ENCODE results near the gene GRIA1. TPM values are rescaled to one million over a fixed set of nuclear protein-coding genes. Genes with fewer than 3 reads are reported as not detected.

GRIA1 gene
- total and polyA plus RNA-seq, 2 of the 4 experiments (the other 2 are of a cell fraction), result 0.48 to 1.3 TPM

GRCh38 chr5:153515301-153515700 lies 24.8 kb downstream of the GRIA1 start:
- Histone ChIP-seq H3K56ac (ENCODE audit: extremely low read depth, insufficient read depth, low read length) (no peak overlapping the region), H3K4ac (ENCODE audit: low read depth, low read length) (no peak overlapping the region), H3K4me3 (ENCODE audit: insufficient read depth, low read depth, low read length) (no peak overlapping the region), H4K91ac (ENCODE audit: insufficient read depth, low read depth, low read length) (no peak overlapping the region), H2BK15ac (ENCODE audit: low read depth, low read length) (no peak overlapping the region), H4K8ac (ENCODE audit: low read depth in 2 of 2, low read length in 2 of 2) (no peak overlapping the region), H4K5ac (ENCODE audit: low read depth, low read length) (no peak overlapping the region), H2BK5ac (ENCODE audit: low read depth, low read length, poor library complexity, severe bottlenecking) (peak overlapping the region; percentile 54), H2BK120ac (ENCODE audit: low read depth, low read length) (no peak overlapping the region), H3K23ac (ENCODE audit: low read depth, low read length) (no peak overlapping the region), H3K36me3 (ENCODE audit: control insufficient read depth, insufficient read depth, low read length) (no peaks in the 10 kb centered on the region), H2BK20ac (ENCODE audit: low read depth, low read length) (no peak overlapping the region), H2AK9ac (replicated peaks; ENCODE audit: low read depth, low read length, poor library complexity) (no peak overlapping the region), H3K79me1 (ENCODE audit: low read depth in 1 of 2, low read length in 2 of 2) (no peaks in the 10 kb centered on the region), H2AK5ac (ENCODE audit: low read depth, low read length) (no peak overlapping the region), H3K4me1 (ENCODE audit: control insufficient read depth, insufficient read depth, low read length) (peaks cover 2% of the 10 kb centered on the region; the same call in 1 of the 2 replicates), H3K4me2 (ENCODE audit: low read depth, low read length) (peak overlapping the region; percentile 46; the same call in 1 of the 2 replicates), H3K18ac (ENCODE audit: low read depth, low read length) (no peak overlapping the region), H3K9ac (ENCODE audit: low read depth, low read length) (no peak overlapping the region), H3K27me3 (ENCODE audit: control insufficient read depth, insufficient read depth, low read length) (no peaks in the 10 kb centered on the region), H2AFZ (replicated peaks; ENCODE audit: low read length, poor library complexity) (no peak overlapping the region), H3K9me1 (ENCODE audit: insufficient read depth, low read length) (no peaks in the 10 kb centered on the region), H4K20me1 (ENCODE audit: insufficient read depth, low read length) (no peaks in the 10 kb centered on the region), H3K27ac (ENCODE audit: insufficient read depth, low read length) (no peak overlapping the region), H3K14ac (replicated peaks; ENCODE audit: low read depth, low read length) (no peak overlapping the region), H3K9me3 (ENCODE audit: control insufficient read depth, insufficient read depth, low read length) (peaks cover 2% of the 10 kb centered on the region; the same call in 1 of the 2 replicates)
- POLR2A ChIA-PET (ENCODE audit: unreplicated experiment), result no interaction called here
- ATAC-seq (ENCODE audit: low read depth) (peak; percentile 52), DNase-seq (peak; percentile 59)
- WGBS, 2 experiments (ENCODE audit: extremely low coverage in 2 of 2, insufficient read length in 1 of 2), result no CpG with 5 or more reads among the region's 2 CpGs
- intact Hi-C loops (cut with micrococcal nuclease) (loop anchor here (5.0 kb wide), 1 partner anchor 112 kb away; no protein-coding TSS in a partner anchor), dilution Hi-C loops (cut with HindIII; ENCODE audit: low sequenced_read_pairs, unreplicated experiment) (no loop called here), in situ Hi-C loops (cut with MboI; ENCODE audit: low sequenced_read_pairs) (no loop called here)
- BruUV-seq (replicated peaks), result no TSS peak
- no peak for TF ChIP-seq RFX5 (IDR thresholded peaks at IDR 0.05; ENCODE audit: low read depth, low read length)
- peak; percentile 82 for TF ChIP-seq CEBPB (IDR thresholded peaks at IDR 0.05; ENCODE audit: low read depth, low read length)
- TF ChIP-seq SMC3 (IDR thresholded peaks at IDR 0.05; ENCODE audit: low read depth, low read length), result no peak
- CTCF ChIA-PET, result no interaction called here
